ENCODE measurements around the gene JRKL. TPM values are rescaled to one million over a fixed set of nuclear protein-coding genes. Genes with fewer than 3 reads are reported as not detected.

The JRKL gene
- total RNA-seq, 4 donors from 2014 or later: 6.8 to 13.2 (median 8.5) TPM

- Histone ChIP-seq H3K4me1 (no peaks in the 10 kb centered on the region), H3K36me3 (peaks cover 0 to 43% (median 0%) of the 10 kb centered on the region in 3 donors), H3K27me3 (no peaks in the 10 kb centered on the region), H3K4me3 (no peak overlapping the region), H3K27ac (no peak overlapping the region), H3K9me3 (no peaks in the 10 kb centered on the region)
- no peak for DNase-seq
- TF ChIP-seq POLR2A (IDR thresholded peaks at IDR 0.05) (no peak), CTCF (IDR thresholded peaks at IDR 0.05) (no peak)
Observed at GRCh38 chr11:96356848-96357247, 33.0 kb upstream of the JRKL start.

- TF ChIP-seq CTCF (IDR thresholded peaks at IDR 0.05) (no peak), POLR2A (IDR thresholded peaks at IDR 0.05) (no peak)
- Histone ChIP-seq H3K36me3 (peaks cover 0 to 37% (median 0%) of the 10 kb centered on the region in 3 donors), H3K27me3 (no peaks in the 10 kb centered on the region), H3K27ac (no peak overlapping the region), H3K4me3 (no peak overlapping the region), H3K9me3 (no peaks in the 10 kb centered on the region), H3K4me1 (no peaks in the 10 kb centered on the region)
- no peak for DNase-seq
Observed at GRCh38 chr11:96357794-96358193, 32.0 kb upstream of the JRKL start.

- H3K9me3 ChIP-seq: no peaks in the 10 kb centered on the region
- H3K4me1 ChIP-seq: no peaks in the 10 kb centered on the region
- no peak overlapping the region for H3K27ac ChIP-seq
- no peak overlapping the region for H3K4me3 ChIP-seq
- no peaks in the 10 kb centered on the region for H3K27me3 ChIP-seq
- peaks cover 0 to 37% (median 0%) of the 10 kb centered on the region in 3 donors for H3K36me3 ChIP-seq
- no peak for DNase-seq
- TF ChIP-seq POLR2A (IDR thresholded peaks at IDR 0.05) (no peak), CTCF (IDR thresholded peaks at IDR 0.05) (no peak)
Observed at GRCh38 chr11:96358321-96358720, 31.5 kb upstream of the JRKL start.

- H3K4me1 ChIP-seq: no peaks in the 10 kb centered on the region
- H3K27me3 ChIP-seq: no peaks in the 10 kb centered on the region
- peaks cover 0 to 38% (median 0%) of the 10 kb centered on the region in 3 donors for H3K36me3 ChIP-seq
- no peak overlapping the region for H3K4me3 ChIP-seq
- H3K9me3 ChIP-seq: no peaks in the 10 kb centered on the region
- no peak for DNase-seq
- TF ChIP-seq CTCF (IDR thresholded peaks at IDR 0.05) (no peak), POLR2A (IDR thresholded peaks at IDR 0.05) (no peak)
- no peak overlapping the region for H3K27ac ChIP-seq
Observed at GRCh38 chr11:96361778-96362177, 28.0 kb upstream of the JRKL start.

- Histone ChIP-seq H3K36me3 (peaks cover 0 to 28% (median 0%) of the 10 kb centered on the region in 3 donors), H3K9me3 (no peaks in the 10 kb centered on the region), H3K27ac (no peak overlapping the region), H3K4me1 (no peaks in the 10 kb centered on the region), H3K27me3 (no peaks in the 10 kb centered on the region), H3K4me3 (no peak overlapping the region)
- no peak for DNase-seq
- TF ChIP-seq CTCF (IDR thresholded peaks at IDR 0.05) (no peak), POLR2A (IDR thresholded peaks at IDR 0.05) (no peak)
Observed at GRCh38 chr11:96365493-96365892, 24.3 kb upstream of the JRKL start.

- H3K36me3 ChIP-seq: peaks cover 0 to 31% (median 0%) of the 10 kb centered on the region in 3 donors
- no peaks in the 10 kb centered on the region for H3K27me3 ChIP-seq
- H3K9me3 ChIP-seq: no peaks in the 10 kb centered on the region
- no peak overlapping the region for H3K27ac ChIP-seq
- no peaks in the 10 kb centered on the region for H3K4me1 ChIP-seq
- no peak overlapping the region for H3K4me3 ChIP-seq
- TF ChIP-seq POLR2A (IDR thresholded peaks at IDR 0.05): no peak
- no peak for TF ChIP-seq CTCF (IDR thresholded peaks at IDR 0.05)
- no peak for DNase-seq
Observed at GRCh38 chr11:96366024-96366423, 23.8 kb upstream of the JRKL start.
